Fibroblast of skin of left quadriceps (primary cell): ENCODE results near the gene YIF1B.
A peak's percentile ranks its signal among the peaks of the same experiment; 100 is the strongest.

ENCODE experiments used
- DNase-seq, 2 experiments: peaks; one replicate each; pipeline ENCODE4 v3.0.0-alpha.2; 2013; ENCODE audit warnings: low read depth in 2 of 2

The YIF1B gene

DNA sequence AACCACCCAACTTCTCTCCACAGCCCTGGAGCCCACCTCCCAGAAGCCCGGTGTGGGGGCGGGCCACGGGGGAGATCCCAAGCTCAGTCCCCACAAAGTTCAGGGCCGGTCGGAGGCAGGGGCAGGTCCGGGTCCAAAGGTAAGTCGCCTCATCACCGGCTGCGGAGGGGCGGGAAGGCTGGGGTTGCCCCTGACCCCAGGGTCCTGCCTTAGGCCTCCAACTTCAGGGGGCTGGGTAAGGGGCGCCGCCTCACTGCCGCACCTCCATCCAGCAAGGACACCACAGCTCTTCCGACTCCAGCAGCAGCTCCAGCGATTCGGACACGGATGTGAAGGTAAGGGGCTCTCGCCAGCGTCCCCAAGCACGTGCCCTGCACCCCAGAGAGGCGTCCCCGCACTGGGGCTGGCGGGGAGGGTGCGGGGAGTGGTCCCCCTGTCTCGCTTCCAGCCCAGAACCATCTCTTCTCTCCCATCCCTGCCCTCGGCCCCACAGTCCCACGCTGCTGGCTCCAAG is 11.3 kb downstream of the YIF1B start:
- no peak for DNase-seq

DNA sequence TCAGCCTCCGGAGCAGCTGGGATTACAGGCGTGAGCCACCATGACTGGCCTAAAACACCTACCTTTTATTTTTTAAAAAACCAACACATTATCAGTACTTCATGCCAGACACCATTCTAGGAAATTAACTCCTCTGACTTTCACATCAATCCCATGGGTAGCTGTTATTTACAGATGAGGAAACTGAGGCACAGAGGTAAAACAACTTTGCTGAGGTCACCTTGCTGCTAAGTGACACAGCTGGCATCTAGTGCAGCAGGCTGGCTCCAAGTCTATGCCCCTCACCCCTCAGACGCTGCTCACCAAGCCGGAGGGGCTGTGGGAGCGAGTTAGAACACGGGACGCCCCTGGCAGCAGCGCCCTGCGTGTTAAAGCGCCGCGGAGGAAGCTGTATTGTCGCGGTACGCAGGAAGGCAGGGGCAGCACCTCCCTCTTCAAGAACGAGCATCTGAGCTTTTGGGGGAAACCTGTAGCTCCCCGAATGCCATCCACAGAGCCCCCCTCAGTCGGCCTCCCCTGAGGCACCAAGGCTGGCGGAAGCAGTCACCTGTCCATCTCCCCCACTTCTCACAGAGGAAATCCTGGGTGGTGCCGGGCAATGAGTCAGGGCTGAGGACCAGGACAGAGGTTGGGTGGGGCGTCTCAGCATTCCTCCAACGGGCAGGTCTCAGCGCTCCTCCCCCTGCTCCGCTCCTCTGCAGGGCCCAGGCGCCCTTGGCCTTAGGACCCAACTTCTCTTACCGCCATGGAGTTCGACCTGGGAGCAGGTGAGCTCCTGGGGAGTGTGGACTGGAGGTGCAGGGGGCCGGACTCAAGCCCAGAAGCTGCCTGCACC is 12.0 kb downstream of the YIF1B start, which contains the start of gene C19orf33:
Gene C19orf33 (plus strand): TSS at position 735 of the 835 bp plus-strand sequence. CDS start 11 bp downstream, at position 746.
- no peak for DNase-seq

DNA sequence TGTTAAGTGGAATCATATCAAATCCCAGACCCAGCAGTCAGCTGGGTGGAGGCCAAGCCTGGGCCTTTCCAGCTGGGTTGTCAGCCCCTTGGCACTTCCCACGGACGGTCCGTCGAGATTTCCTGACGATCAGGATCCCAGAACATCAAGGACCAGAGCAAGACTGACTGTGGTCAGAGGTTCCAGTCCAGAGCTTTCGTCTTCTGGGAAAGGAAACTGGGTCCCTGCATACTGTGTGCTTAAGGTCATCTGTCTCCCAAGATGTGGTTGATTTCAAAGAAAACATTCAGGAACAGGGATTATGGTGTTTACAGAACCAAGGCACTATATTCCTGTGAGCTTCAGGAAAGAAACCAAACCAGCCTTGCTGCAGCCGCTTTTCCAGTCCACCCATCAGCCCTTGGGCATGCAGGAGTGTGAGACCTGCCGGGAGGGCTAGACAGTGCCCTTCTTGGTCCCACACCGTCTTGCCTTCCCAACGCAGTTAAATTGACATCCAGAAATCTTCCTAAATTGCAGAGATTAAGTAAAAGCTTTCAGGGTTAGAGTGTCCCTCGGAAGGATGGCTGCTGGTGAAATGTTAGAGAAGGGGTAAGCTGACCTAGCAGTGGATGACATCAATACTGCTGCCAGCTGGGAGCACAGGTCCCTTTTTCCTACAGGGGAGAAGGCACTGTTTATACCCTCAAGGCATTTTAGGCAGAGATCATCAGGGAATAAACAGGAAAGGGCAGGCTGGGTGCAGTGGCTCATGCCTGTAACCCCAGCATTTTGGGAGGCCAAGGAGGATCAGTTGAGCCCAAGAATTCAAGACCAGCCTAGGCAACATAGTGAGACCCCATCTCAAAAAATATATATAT is 16.7 kb downstream of the YIF1B start:
- DNase-seq: no peak

DNA sequence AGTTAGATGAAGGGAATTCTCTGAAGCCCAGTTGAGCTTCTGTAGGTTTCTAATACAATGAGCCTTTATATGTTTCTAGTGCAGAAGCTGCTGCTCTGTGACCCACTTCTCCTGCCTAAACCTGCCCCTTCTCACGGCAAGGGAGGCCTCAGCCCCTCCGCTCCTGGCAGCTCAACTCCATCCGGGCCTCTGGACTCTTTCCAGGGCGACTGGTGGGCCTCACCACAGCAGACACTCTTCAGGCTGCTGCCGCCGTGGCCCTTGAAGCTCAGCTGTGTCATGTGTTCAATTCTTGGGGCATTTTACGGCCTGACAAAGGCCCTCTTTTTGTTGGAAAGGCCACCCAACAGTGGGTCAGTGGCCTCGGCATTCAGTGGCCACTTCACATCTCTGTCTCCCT is 21.7 kb downstream of the YIF1B start:
- no peak for DNase-seq

DNA sequence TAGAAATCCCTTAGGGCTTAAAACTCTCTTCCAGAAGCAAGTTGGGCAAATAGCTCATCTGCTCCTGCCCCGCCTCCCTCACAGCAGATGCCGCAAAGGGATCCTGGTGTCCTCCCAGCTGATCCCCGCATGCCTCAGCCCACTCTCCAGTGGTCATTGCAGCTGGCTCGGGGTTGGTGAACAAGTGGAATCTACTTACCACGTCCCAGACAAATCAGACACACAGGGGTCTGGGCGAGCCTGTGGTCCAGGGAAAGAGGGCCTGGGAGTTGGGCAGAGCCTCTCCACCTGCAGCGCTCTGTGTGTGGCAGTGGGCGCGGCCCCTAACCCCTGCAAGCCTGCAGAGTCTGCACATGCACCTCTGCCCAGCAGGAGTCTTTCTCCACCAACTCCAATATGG is 22.5 kb downstream of the YIF1B start:
- no peak for DNase-seq

DNA sequence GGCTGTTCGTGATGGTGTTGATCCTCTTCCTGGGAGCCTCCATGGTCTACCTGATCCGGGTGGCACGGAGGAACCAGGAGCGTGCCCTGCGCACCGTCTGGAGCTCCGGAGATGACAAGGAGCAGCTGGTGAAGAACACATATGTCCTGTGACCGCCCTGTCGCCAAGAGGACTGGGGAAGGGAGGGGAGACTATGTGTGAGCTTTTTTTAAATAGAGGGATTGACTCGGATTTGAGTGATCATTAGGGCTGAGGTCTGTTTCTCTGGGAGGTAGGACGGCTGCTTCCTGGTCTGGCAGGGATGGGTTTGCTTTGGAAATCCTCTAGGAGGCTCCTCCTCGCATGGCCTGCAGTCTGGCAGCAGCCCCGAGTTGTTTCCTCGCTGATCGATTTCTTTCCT is 23.9 kb downstream of the YIF1B start:
- DNase-seq: no peak

DNA sequence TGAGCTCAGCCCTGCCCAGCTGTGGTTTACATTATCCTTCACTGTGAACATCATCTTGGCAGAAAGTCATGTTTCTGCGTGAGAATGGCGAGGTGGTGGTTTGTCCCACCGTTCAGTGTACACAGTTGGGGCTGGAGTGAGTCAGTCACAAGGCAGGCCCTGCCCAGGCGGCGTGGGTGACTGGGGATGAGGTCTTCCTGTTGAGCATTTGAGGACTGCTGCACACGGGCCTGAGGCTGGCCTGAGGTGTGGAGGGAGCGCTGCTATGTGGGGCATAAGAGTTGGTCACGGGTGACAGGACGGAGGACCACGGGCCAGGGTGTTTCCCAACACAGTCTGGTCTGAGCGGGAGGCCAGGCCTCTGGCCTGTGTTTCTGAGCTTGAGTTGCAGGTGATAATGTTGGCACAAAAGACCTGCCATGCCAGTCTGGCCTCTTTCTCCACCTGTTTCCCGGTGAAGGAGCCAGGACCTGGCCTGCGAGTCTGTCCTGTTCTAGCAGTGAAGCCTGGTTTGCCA is 25.1 kb downstream of the YIF1B start:
- peak; percentile 49 to 50 for DNase-seq

DNA sequence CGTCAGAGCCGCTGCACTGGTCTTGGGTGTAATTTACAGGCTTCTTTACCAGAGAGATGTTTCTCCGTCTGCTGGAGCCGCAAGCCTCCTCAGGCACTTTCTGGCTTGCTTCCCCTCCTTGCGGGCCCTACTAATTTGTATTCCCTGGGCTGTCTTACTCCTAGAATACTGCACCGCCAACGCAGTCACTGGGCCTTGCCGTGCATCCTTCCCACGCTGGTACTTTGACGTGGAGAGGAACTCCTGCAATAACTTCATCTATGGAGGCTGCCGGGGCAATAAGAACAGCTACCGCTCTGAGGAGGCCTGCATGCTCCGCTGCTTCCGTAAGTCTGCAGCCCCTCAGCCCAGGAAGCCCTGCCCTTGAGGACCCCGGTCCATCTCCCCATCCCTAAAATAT is 25.8 kb downstream of the YIF1B start:
- no peak for DNase-seq

DNA sequence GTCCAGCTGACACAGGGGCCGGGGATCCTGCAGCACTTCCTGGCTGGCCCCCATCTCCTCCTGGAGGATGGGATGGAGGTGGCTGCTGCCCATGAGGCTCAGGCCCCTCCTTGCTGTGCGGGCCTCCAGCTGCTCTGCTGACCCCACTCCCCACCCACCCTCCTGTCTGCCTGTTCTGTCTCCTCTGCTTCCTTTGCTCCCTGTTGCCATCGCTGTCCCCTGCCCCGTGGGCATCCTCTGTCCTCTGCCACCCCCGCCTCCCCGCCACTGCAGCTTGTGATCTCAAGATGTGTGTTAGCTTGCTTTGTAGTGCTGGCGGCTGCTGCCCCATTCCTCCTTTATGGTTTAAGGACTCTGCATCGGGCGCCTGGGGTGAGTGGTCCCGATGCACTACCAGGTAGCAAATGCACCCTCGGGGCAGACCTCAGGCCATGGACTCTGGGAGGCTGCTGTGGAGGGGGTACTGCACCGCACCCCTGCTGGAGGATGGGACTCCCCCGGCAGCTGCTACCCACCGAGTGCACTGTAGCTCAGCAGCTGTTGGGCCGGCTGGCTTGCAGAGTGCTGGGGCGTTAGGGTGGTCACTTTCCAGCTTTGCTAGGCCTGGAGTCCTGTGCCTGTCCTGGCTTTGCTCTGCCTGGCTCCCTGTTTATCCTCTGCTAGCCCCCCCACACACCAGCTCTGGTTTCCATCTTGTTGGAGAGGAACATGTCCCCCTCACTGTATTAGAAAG is 27.5 kb downstream of the YIF1B start:
- no peak for DNase-seq

DNA sequence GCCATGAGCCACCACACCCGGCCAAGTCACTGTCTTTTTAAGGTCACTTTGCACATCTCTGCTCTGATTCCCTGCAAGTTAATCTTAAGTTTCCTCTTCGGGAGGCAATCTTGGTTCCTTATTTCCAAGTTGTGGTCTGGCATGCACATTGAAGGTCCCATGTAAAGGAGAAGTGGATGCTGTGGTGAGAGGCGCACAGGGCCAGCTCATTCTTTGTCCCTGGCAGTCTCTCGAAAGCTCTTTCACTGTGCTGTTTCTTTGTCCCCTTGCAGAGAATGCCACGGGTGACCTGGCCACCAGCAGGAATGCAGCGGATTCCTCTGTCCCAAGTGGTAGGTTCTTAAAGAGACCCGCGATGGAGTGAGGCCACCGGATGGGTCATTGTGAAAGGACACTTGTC is 28.1 kb downstream of the YIF1B start:
- no peak for DNase-seq

DNA sequence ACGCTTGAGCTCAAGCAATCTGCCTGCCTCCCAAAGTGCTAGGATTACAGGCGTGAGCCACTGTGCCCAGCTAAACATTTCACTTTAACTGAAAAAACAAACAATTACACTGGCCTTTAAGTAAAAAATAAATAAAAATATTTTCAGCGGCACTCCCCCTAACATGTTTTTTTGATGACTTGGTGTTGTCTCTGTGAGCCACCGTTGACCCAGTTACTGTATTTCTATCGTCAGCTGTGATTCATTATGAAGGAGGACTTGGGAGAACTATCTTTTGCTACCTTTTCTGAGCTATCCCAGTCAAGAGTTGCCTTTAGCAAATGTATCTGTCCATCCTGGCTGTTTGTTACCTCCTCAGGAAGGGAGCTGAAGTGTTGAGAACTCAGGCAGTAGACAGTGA is 30.2 kb downstream of the YIF1B start:
- no peak for DNase-seq

DNA sequence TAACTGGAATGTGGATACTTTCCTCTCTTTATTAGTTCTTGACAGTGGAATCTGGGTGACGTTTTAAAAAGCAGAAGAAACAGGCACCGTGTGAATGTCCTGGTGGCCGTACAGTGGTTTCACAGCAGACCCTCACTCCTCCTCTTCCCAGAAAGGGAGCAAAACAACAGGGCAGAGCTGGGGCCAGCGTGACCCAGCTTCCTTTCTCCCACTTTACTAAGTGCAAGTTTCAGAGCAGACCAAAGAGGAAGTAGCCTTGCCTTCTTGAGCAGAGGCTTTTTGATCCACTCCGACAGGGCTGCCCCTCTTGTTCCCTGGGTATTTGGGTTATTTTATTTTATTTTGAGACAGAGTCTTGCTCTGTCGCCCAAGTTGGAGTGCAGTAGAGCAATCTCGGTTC is 31.3 kb downstream of the YIF1B start:
- DNase-seq: no peak

DNA sequence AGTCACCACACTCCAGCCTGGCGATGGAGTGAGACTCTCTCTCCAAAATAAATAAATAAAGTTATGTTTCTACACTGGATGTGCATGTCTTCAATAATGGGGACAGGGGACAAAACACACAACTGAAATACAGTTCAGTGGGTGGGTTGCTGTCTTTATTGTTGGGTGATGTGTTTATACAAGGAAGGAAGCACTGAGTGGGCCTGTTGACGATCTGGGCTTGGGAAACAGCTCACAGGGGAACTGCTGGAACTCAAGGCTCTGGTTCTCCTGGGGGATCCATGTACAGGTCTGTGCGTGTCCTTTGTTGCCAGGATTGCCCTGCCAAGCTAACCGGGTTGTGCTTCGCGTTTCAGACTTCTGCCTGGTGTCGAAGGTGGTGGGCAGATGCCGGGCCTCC is 32.5 kb downstream of the YIF1B start:
- no peak for DNase-seq

DNA sequence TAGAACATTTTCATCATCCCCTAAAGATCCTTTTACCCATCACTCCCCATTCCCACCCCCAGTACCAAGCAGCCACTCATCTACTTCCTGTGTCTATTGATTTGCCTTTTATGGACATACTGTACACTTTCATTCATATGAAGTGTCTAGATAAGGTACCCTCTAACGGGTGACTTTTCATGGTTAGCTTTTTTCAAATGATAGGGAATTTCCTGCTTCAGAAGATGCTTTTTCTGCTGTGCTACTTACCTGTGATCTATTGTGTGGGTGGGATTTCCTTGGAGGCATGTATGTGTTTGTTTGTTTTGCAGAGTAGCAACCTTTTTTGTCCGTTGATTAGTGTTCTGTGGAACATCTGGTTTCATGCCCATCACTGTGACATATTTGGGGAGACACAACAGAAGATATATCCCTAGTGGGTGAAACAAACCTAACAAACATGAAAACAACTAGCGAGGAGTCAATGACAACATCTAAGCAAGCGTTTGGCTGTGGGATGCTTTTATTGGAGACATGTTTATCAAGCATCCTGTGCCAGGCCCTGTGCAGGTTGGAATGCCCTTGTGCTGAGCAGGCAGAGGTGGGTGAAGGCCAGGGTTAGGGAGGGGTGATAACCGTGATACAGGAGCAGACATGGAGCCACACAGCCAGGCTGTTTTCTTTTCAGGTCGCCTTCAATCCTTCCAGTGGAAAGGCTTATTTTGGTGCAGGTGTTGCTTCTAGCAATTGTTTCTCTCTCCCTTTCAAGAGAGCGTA is 33.8 kb downstream of the YIF1B start:
- no peak for DNase-seq

DNA sequence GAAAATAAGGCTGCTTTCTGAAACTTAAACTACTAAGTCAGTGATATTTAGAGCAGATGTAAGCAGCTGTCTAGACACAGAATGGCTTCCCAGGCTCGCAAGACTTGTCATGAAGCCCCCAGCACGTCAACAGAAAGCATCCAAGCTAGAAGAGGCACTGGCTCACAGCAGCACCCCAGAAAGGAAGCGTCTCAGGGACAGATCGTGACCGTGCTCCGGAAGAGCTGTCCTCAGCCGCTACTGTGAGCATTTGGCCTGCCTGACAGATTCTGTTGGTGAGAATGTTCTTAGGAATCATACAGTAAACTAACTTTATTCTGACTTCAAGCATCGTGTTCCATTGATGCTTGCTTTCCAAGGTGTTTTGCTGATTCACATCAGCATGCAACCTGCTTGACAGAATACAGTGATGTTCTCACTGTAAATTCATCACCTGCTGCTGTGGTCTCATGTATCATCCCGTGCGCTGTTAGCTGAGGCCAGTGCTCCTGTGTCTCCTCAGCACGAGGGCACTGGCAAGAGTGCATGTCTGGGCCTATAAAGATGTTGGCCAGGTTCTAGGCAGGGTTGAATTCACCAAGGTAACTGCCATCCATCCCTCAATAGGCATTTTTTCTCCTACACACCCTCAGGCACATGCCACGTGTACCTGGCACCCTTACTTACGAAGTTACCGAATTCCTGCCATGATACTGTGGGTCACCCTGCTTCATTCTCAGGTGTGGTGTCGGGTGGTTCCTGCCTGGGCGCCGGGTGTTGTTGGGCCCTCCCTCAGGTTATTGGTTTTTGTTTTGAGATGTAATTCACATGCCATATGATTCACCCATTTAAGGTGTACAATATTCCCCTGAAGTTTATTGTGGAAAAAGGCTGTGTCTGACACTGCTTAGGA is 35.5 kb downstream of the YIF1B start:
- DNase-seq: no peak

DNA sequence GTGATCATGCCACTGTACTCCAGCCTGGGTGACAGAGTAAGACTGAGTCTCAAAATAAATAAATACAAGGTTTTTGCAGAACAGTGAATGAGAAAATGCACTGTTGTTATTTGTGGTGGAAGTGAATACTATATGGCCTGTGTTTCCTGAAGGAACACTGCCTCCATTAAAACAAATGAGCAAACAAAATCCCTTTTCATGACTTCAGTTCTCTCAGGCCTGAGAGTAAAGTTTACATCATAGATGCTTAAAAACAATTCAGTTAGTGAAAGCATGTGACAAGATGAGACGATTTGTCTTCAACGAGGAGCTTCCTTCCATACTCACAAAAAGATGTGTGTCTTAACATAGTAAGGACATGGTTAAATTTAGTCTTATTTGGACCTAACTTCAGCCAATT is 37.0 kb downstream of the YIF1B start:
- no peak for DNase-seq

DNA sequence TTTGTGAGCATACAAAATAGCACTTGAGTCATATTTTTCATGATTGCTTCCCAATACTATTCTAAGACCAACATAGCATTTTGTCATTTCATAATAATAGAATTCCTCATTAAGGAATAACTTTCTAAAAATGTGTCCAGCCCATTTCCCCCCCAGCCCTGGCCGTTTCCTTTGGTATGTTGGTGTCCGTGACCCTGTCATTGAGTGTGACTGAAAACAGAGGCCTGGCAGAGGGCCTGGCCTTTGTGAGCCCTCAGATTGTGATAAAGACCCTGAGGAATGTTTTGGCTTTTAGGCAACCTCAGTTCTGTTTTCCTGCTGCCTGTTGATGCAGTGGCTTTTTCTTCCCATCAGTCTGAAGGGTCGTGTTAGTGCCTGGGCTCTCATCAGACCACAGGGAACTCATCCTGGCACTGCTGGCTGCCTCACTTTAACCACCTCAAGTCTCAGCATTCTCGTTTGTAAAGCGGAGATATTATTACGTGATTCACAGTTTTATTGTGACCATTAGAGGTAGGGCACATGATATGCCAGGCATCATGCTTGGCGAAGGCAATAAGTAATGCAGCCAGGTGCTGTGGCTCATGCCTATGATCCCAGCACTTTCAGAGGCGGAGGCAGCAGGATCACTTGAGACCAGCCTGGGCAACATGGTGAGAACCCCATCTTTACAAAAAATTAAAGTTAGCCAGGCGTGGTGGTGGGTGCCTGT is 37.6 kb downstream of the YIF1B start:
- no peak for DNase-seq

DNA sequence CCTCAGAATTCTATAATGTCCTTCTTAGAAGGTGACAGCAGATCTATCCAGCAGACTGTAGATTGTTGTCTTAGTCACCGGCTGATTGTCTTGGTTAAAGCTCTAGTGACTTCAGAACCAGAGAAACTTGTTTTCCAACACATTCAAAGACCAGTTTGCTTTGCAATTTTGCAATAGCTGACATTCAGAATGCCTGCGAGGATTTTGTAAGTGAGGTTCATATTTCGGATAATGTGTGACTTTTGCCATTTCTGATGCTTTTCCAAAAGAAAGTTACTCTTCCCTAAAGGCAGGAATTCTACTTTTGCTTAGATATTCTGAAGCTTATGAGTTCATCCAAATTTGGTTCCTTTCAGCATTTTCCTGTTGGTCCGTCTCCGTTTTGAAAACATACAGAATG is 38.2 kb downstream of the YIF1B start:
- DNase-seq: no peak

DNA sequence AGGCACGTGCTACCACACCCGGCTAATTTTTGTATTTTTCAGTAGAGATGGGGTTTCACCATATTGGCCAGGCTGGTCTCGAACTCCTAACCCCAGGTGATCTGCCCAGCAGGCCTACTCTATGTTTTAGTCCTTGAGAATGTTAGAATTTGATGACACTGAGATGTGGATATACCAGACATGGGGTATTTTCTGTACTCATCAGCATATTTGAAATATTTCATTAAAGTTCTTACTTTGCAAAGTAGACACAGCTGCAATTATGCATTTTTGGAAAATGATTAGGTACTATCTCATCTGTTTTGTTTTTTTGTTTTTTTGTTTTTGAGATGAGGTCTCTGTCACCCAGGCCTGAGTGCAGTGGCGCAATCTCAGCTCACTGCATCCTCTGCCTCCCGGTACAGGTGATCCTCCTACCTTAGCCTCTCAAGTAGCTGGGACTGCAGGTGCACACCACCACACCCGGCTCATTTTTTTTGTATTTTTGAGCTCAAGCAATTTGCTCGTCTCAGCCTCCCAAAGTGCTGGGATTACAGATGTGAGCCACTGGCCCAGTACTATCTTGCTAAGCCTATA is 38.7 kb downstream of the YIF1B start:
- DNase-seq: no peak
